ENCODE results near the gene CHPF2.

DNA sequence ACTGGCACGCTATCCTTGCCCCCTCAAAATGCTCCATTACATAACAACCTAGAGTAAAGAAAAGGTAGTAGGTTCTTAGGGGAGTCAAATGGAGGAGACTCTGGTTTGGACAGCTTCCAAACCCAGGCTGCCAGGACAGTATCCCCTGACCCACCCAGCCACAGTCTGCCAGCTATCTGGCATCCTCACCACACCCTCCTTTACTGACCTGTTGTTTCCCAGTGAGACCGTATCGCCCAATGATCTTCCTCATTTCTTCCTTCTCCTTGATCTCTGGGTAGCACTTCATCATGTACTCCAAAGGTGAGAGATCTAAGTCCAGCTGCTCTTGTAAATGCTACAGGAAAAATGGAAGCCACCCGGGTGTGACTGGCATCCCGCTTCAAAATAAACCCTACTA, 16.9 kb upstream of the CHPF2 start:
- no peak for TF ChIP-seq RAD21 (CRISPR knock-in tag; IDR thresholded peaks at IDR 0.05)
- TF ChIP-seq, protein P1, sequence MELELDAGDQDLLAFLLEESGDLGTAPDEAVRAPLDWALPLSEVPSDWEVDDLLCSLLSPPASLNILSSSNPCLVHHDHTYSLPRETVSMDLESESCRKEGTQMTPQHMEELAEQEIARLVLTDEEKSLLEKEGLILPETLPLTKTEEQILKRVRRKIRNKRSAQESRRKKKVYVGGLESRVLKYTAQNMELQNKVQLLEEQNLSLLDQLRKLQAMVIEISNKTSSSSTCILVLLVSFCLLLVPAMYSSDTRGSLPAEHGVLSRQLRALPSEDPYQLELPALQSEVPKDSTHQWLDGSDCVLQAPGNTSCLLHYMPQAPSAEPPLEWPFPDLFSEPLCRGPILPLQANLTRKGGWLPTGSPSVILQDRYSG (CRISPR knock-in tag; IDR thresholded peaks at IDR 0.05), result no peak
- TF ChIP-seq, protein P2, sequence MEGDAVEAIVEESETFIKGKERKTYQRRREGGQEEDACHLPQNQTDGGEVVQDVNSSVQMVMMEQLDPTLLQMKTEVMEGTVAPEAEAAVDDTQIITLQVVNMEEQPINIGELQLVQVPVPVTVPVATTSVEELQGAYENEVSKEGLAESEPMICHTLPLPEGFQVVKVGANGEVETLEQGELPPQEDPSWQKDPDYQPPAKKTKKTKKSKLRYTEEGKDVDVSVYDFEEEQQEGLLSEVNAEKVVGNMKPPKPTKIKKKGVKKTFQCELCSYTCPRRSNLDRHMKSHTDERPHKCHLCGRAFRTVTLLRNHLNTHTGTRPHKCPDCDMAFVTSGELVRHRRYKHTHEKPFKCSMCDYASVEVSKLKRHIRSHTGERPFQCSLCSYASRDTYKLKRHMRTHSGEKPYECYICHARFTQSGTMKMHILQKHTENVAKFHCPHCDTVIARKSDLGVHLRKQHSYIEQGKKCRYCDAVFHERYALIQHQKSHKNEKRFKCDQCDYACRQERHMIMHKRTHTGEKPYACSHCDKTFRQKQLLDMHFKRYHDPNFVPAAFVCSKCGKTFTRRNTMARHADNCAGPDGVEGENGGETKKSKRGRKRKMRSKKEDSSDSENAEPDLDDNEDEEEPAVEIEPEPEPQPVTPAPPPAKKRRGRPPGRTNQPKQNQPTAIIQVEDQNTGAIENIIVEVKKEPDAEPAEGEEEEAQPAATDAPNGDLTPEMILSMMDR (CRISPR knock-in tag; IDR thresholded peaks at IDR 0.05), result no peak

Data from HepG2 (cell line).